PC-3 (cell line): ENCODE results near the gene RBM33. TPM values are rescaled to one million over a fixed set of nuclear protein-coding genes. Genes with fewer than 3 reads are reported as not detected.

ENCODE experiments used
- ATAC-seq: fragments of 200-7000 bp; cut with Tn5 transposase; 2 replicates; pipeline ENCODE4 v1.9.1; 2020; ENCODE audit warnings: mild to moderate bottlenecking, moderate library complexity
- BruUV-seq: library from RNA; stranded (reverse); fragments of 400-500 nt; replicated peaks from 2 replicates; lab custom pipeline; 2021; lab: Mats Ljungman, UMichigan
- CTCF ChIA-PET: fragments of 300-600 bp; sonication (Branson Sonifier 250); formaldehyde crosslinking; loops from one replicate; lab custom pipeline; 2022; ENCODE audit warnings: antibody characterized with exemption; lab: Charles Lee
- POLR2A ChIA-PET: fragments of 300-600 bp; sonication (Branson Sonifier 250); formaldehyde crosslinking; loops from one replicate; lab custom pipeline; 2022; ENCODE audit warnings: antibody characterized with exemption; ENCODE audit not compliant: unreplicated experiment; lab: Charles Lee
- DNase-seq: peaks from one replicate; pipeline ENCODE4 v3.0.0-alpha.2; 2015
- H2AFZ ChIP-seq: fragments of 300-600 bp; sonication (generic); 2 replicates; pipeline ENCODE4 v1.6.0; 2016; ENCODE audit warnings: antibody characterized with exemption, low read length
- H3F3A ChIP-seq: fragments of 300-600 bp; sonication (generic); one replicate; pipeline ENCODE4 v1.6.0; 2017; ENCODE audit warnings: antibody characterized with exemption, low read length, control low read depth, mild to moderate bottlenecking; ENCODE audit not compliant: unreplicated experiment
- H3K27ac ChIP-seq: fragments of 300-600 bp; sonication (generic); 2 replicates; pipeline ENCODE4 v1.5.1; 2016; ENCODE audit warnings: mild to moderate bottlenecking, low read length
- H3K27me3 ChIP-seq: fragments of 300-600 bp; sonication (generic); 2 replicates; pipeline ENCODE4 v1.6.1; 2016; ENCODE audit warnings: low read length, mixed read lengths
- H3K36me3 ChIP-seq: fragments of 300-600 bp; sonication (generic); 2 replicates; pipeline ENCODE4 v1.6.1; 2016; ENCODE audit warnings: low read depth, mixed run types, low read length, mixed read lengths
- H3K4me1 ChIP-seq: fragments of 300-600 bp; sonication (generic); 2 replicates; pipeline ENCODE4 v1.5.1; 2016; ENCODE audit warnings: low read length; ENCODE audit not compliant: insufficient read depth
- H3K4me2 ChIP-seq: fragments of 300-600 bp; sonication (generic); 2 replicates; pipeline ENCODE4 v1.6.0; 2016; ENCODE audit warnings: low read length
- H3K4me3 ChIP-seq: fragments of 300-600 bp; sonication (generic); 2 replicates; pipeline ENCODE4 v1.5.1; 2016; ENCODE audit warnings: mild to moderate bottlenecking, low read length, mixed read lengths
- H3K79me2 ChIP-seq: fragments of 300-600 bp; sonication (generic); 2 replicates; pipeline ENCODE4 v1.6.1; 2017; ENCODE audit warnings: low read length, mixed read lengths
- H3K9ac ChIP-seq: fragments of 300-600 bp; sonication (generic); 2 replicates; pipeline ENCODE4 v1.6.0; 2016; ENCODE audit warnings: mild to moderate bottlenecking, low read length
- H3K9me2 ChIP-seq: fragments of 300-600 bp; sonication (generic); replicated peaks from 2 replicates; pipeline ENCODE4 v1.6.1; 2016; ENCODE audit warnings: mixed run types, low read length, mixed read lengths
- H3K9me3 ChIP-seq: fragments of 300-600 bp; sonication (generic); 2 replicates; pipeline ENCODE4 v1.6.1; 2016; ENCODE audit warnings: low read length, mixed read lengths
- H4K20me1 ChIP-seq: fragments of 300-600 bp; sonication (generic); 2 replicates; pipeline ENCODE4 v1.6.1; 2016; ENCODE audit warnings: low read length, mixed read lengths
- CTCF ChIP-seq: fragments of 300-600 bp; sonication (generic); conservative IDR thresholded peaks from 2 replicates; pipeline ENCODE4 v1.5.1; 2017; ENCODE audit warnings: antibody characterized with exemption, low read depth, mild to moderate bottlenecking, low read length
- EZH2 ChIP-seq: fragments of 300-600 bp; sonication (generic); IDR thresholded peaks from one replicate; pipeline ENCODE4 v1.6.1; 2017; ENCODE audit warnings: antibody characterized with exemption, mild to moderate bottlenecking, low read length; ENCODE audit not compliant: unreplicated experiment
- EZH2phosphoT487 ChIP-seq: fragments of 300-600 bp; sonication (generic); IDR thresholded peaks from 2 replicates; pipeline ENCODE4 v1.6.1; 2018; ENCODE audit warnings: mild to moderate bottlenecking, antibody characterized with exemption, low read length, borderline replicate concordance
- intact Hi-C: fragments of 100-400 bp; cut with micrococcal nuclease; formaldehyde crosslinking; loops from 2 replicates; pipeline ENCODE4 v1.9.0; 2023
- total RNA-seq: library from RNA; depleted of rRNA; stranded (reverse); fragments of >200 nt; gene quantifications from 2 replicates; pipeline ENCODE4 v1.2.3, GENCODE V29; 2014

The RBM33 gene
- total RNA-seq, 1 experiment from 2014 or later = 25.3 TPM

DNA sequence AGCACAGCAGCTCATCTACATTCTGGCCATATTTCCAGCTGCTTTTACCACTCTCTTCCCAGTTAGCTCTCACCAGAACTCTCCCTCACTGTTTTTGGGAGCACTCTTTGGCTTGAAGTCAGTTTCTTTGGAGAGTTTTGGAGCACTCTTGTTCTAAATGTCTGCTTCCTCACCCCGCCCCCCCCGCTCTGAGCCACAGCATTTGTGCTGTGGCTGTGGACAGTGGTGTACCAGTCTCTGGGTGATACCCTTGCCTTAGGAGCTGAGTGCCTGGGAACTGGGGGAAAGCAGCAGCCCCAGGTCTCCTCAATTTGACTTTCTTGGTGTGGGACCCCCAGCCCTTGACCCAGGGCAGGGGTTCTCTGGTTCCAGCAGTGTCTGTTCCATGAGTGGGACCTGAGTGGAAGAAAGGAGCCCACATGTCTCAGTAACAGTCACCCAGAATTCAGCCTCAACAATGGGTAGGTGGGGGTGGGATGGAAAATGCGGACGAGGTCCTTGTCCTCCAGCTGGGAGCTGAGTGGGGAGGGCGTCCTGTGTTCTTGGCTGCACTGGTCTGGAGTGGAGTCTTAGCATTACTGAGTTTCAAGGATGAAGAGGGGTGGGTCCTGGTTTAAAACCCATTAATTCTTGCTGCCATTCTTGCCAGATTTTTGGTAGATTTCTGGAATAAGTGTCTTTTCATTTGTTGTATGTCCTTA, 18.0 kb downstream of the RBM33 start:
- peaks cover 20% of the 10 kb centered on the region for H3K4me1 ChIP-seq
- no peak overlapping the region for H2AFZ ChIP-seq
- DNase-seq (no peak), ATAC-seq (no peak)
- ChIA-PET CTCF (no interaction called here), POLR2A (no interaction called here)
- peaks cover 63% of the 10 kb centered on the region for H4K20me1 ChIP-seq
- peaks cover 6% of the 10 kb centered on the region; the same call in 1 of the 2 replicates for H3K36me3 ChIP-seq
- H3K4me3 ChIP-seq = no peak overlapping the region
- TF ChIP-seq EZH2phosphoT487 = no peak
- TF ChIP-seq CTCF = no peak
- TF ChIP-seq EZH2 = no peak
- peaks cover 98% of the 10 kb centered on the region for H3K79me2 ChIP-seq
- no peak overlapping the region for H3K9ac ChIP-seq
- no peaks in the 10 kb centered on the region for H3F3A ChIP-seq
- no peak overlapping the region for H3K4me2 ChIP-seq
- no peak overlapping the region for H3K27ac ChIP-seq
- no peaks in the 10 kb centered on the region for H3K9me2 ChIP-seq
- H3K27me3 ChIP-seq = no peaks in the 10 kb centered on the region
- no peaks in the 10 kb centered on the region for H3K9me3 ChIP-seq
- intact Hi-C loops = no loop called here
- BruUV-seq = no TSS peak

GRCh38 chr7:155663937-155664336, 19.5 kb downstream of the RBM33 start:
- ChIA-PET CTCF (no interaction called here), POLR2A (no interaction called here)
- H3K4me1 ChIP-seq = peaks cover 20% of the 10 kb centered on the region
- no peak overlapping the region for H3K4me3 ChIP-seq
- H3K4me2 ChIP-seq = no peak overlapping the region
- no peak overlapping the region for H3K9ac ChIP-seq
- BruUV-seq = no TSS peak
- H3K79me2 ChIP-seq = peaks cover 98% of the 10 kb centered on the region
- no peaks in the 10 kb centered on the region for H3K9me3 ChIP-seq
- peaks cover 75% of the 10 kb centered on the region for H4K20me1 ChIP-seq
- H3K9me2 ChIP-seq = no peaks in the 10 kb centered on the region
- H3K36me3 ChIP-seq = peaks cover 6% of the 10 kb centered on the region; the same call in 1 of the 2 replicates
- DNase-seq = no peak
- no peak for ATAC-seq
- H3F3A ChIP-seq = no peaks in the 10 kb centered on the region
- no peak overlapping the region for H3K27ac ChIP-seq
- no peaks in the 10 kb centered on the region for H3K27me3 ChIP-seq
- H2AFZ ChIP-seq = no peak overlapping the region
- intact Hi-C loops = no loop called here
- TF ChIP-seq CTCF (no peak), EZH2 (no peak), EZH2phosphoT487 (no peak)
